ENCODE results near the gene GRIK3.

GRCh38 chr1:36883315-36883949 is 150.9 kb downstream of the GRIK3 start:
- TF ChIP-seq, protein P1, sequence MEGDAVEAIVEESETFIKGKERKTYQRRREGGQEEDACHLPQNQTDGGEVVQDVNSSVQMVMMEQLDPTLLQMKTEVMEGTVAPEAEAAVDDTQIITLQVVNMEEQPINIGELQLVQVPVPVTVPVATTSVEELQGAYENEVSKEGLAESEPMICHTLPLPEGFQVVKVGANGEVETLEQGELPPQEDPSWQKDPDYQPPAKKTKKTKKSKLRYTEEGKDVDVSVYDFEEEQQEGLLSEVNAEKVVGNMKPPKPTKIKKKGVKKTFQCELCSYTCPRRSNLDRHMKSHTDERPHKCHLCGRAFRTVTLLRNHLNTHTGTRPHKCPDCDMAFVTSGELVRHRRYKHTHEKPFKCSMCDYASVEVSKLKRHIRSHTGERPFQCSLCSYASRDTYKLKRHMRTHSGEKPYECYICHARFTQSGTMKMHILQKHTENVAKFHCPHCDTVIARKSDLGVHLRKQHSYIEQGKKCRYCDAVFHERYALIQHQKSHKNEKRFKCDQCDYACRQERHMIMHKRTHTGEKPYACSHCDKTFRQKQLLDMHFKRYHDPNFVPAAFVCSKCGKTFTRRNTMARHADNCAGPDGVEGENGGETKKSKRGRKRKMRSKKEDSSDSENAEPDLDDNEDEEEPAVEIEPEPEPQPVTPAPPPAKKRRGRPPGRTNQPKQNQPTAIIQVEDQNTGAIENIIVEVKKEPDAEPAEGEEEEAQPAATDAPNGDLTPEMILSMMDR (IDR thresholded peaks at IDR 0.05; ENCODE audit: low read depth, low read length, missing input control) = no peak
- TF ChIP-seq, protein P2, sequence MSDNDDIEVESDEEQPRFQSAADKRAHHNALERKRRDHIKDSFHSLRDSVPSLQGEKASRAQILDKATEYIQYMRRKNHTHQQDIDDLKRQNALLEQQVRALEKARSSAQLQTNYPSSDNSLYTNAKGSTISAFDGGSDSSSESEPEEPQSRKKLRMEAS (IDR thresholded peaks at IDR 0.05) = no peak
- TF ChIP-seq RAD21 (IDR thresholded peaks at IDR 0.05) = no peak
- no peak for TF ChIP-seq HNF4A (conservative IDR thresholded peaks at IDR 0.05)
- no peak for TF ChIP-seq YY1 (IDR thresholded peaks at IDR 0.05)

All from liver (tissue), 3 donors.